ENCODE measurements around the gene RPUSD1. TPM values are rescaled to one million over a fixed set of nuclear protein-coding genes. Genes with fewer than 3 reads are reported as not detected.
A peak's percentile ranks its signal among the peaks of the same experiment; 100 is the strongest.

Gene RPUSD1
- total and polyA plus RNA-seq, 2 donors (not counting 1 experiment from before 2014, with no cell fraction given): 8.2 to 16.2 TPM

DNA sequence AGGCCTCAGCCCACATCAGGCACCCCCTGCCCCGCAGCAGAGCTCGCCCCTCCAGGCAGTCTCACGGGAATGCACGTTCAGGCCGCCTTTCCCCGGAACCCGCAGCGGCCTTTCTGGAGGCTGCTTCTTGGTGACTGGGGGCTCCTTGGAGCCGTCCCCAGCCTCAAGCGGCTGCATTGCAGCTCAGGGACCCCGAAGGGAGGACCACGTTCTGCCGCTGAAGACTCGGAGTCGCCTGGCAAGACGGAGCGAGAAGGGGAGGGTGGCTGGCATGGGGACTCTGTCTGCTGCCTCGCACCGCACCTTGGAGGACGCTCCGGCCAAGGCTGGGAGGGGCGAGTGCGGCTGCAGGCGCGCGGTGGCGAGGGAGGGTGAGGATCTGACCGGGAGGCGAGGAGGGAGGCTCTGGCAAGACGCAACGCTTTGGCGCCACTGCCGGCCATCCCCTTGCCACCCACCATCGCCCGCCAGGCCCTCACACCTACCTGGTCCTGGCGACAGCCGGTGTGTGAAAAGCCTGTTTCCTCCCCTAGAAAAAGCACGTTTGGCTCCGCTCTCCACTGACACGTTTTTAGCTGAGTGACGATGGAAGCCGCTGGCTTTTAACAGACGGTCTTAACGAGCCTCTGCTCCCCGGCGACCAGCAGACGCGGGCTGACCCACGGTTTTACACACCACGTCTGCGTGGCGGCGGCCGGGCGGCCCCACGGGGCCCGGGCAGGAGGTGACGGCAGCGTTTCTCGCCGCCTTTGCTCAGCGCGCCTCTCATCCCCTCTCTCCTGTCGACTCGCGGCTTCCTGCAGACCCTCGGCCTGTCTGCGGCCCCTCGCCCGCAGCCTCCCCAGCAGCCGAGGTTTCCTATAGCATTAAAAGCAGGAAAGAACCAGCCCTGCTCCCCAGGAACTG lies 29.1 kb upstream of the RPUSD1 start:
- no peaks in the 10 kb centered on the region for H3K79me2 ChIP-seq (ENCODE audit: control insufficient read depth, insufficient read depth, low read length)
- peaks cover 3% of the 10 kb centered on the region for H3K9me3 ChIP-seq (ENCODE audit: control insufficient read depth, insufficient read depth, low read depth, low read length)
- no peak overlapping the region for H3K9ac ChIP-seq (ENCODE audit: insufficient read depth, low read length)
- H3K36me3 ChIP-seq (ENCODE audit: control insufficient read depth, insufficient read depth, low read length): no peaks in the 10 kb centered on the region
- no peak for DNase-seq (ENCODE audit: low read depth in 2 of 2)
- H3K4me2 ChIP-seq (ENCODE audit: extremely low read depth, insufficient read depth, low read length): no peak overlapping the region
- no peaks in the 10 kb centered on the region for H4K20me1 ChIP-seq (ENCODE audit: control insufficient read depth, extremely low read depth, insufficient read depth, low read length)
- no peak overlapping the region for H2AFZ ChIP-seq (ENCODE audit: low read length)
- no peaks in the 10 kb centered on the region for H3K4me1 ChIP-seq (ENCODE audit: control insufficient read depth, extremely low read depth, insufficient read depth, low read length)
- H3K27ac ChIP-seq (ENCODE audit: insufficient read depth, low read length): no peak overlapping the region
- H3K27me3 ChIP-seq (ENCODE audit: control insufficient read depth, insufficient read depth, low read length): no peaks in the 10 kb centered on the region
- H3K4me3 ChIP-seq (replicated peaks in 1 of 4; ENCODE audit: control extremely low read depth in 1 of 4, insufficient read depth in 1 of 4, low read depth in 3 of 4, low read length in 4 of 4): no peak overlapping the region
- TF ChIP-seq CTCF (conservative IDR thresholded peaks at IDR 0.05 in 1 of 2, IDR thresholded peaks at IDR 0.05 in 1 of 2; ENCODE audit: low read depth in 1 of 2, low read length in 2 of 2): no peak
- no peak for TF ChIP-seq EZH2 (IDR thresholded peaks at IDR 0.05; ENCODE audit: low read length, missing control alignments)

GRCh38 chr16:815861-816260 lies 27.7 kb upstream of the RPUSD1 start:
- TF ChIP-seq CTCF (conservative IDR thresholded peaks at IDR 0.05 in 1 of 2, IDR thresholded peaks at IDR 0.05 in 1 of 2; ENCODE audit: low read depth in 1 of 2, low read length in 2 of 2): no peak
- no peak for TF ChIP-seq EZH2 (IDR thresholded peaks at IDR 0.05; ENCODE audit: low read length, missing control alignments)
- Histone ChIP-seq H4K20me1 (ENCODE audit: control insufficient read depth, extremely low read depth, insufficient read depth, low read length) (no peaks in the 10 kb centered on the region), H3K27me3 (ENCODE audit: control insufficient read depth, insufficient read depth, low read length) (no peaks in the 10 kb centered on the region), H3K36me3 (ENCODE audit: control insufficient read depth, insufficient read depth, low read length) (no peaks in the 10 kb centered on the region), H3K4me2 (ENCODE audit: extremely low read depth, insufficient read depth, low read length) (no peak overlapping the region), H3K9ac (ENCODE audit: insufficient read depth, low read length) (no peak overlapping the region), H3K9me3 (ENCODE audit: control insufficient read depth, insufficient read depth, low read depth, low read length) (peaks cover 3% of the 10 kb centered on the region), H3K4me1 (ENCODE audit: control insufficient read depth, extremely low read depth, insufficient read depth, low read length) (no peaks in the 10 kb centered on the region), H2AFZ (ENCODE audit: low read length) (no peak overlapping the region), H3K27ac (ENCODE audit: insufficient read depth, low read length) (no peak overlapping the region), H3K79me2 (ENCODE audit: control insufficient read depth, insufficient read depth, low read length) (no peaks in the 10 kb centered on the region), H3K4me3 (replicated peaks in 1 of 4; ENCODE audit: control extremely low read depth in 1 of 4, insufficient read depth in 1 of 4, low read depth in 3 of 4, low read length in 4 of 4) (no peak overlapping the region)
- no peak for DNase-seq (ENCODE audit: low read depth in 2 of 2)

DNA sequence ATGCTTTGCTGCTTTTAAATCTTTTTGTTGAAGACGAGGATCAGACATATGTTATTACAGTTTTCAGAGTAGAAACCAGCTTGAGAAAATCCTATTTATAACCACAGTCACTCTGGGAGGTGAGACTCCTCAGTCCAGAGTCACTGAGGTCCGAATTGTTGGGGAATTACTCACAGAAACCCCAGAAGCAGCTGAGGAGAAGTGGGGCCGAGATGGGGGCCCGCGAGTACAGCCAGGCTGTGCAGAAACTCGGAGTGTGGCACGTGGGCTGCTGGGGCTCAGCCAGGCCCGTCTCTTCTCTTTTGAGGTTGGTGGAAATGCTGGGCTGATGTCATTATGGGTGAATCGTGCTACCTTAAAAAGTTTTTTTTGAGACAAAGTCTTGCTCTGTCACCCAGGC lies 26.8 kb upstream of the RPUSD1 start:
- H3K4me1 ChIP-seq (ENCODE audit: control insufficient read depth, extremely low read depth, insufficient read depth, low read length): no peaks in the 10 kb centered on the region
- H3K4me2 ChIP-seq (ENCODE audit: extremely low read depth, insufficient read depth, low read length): no peak overlapping the region
- no peaks in the 10 kb centered on the region for H3K36me3 ChIP-seq (ENCODE audit: control insufficient read depth, insufficient read depth, low read length)
- no peaks in the 10 kb centered on the region for H4K20me1 ChIP-seq (ENCODE audit: control insufficient read depth, extremely low read depth, insufficient read depth, low read length)
- no peaks in the 10 kb centered on the region for H3K27me3 ChIP-seq (ENCODE audit: control insufficient read depth, insufficient read depth, low read length)
- no peak overlapping the region for H3K9ac ChIP-seq (ENCODE audit: insufficient read depth, low read length)
- peaks cover 3% of the 10 kb centered on the region for H3K9me3 ChIP-seq (ENCODE audit: control insufficient read depth, insufficient read depth, low read depth, low read length)
- TF ChIP-seq CTCF (conservative IDR thresholded peaks at IDR 0.05 in 1 of 2, IDR thresholded peaks at IDR 0.05 in 1 of 2; ENCODE audit: low read depth in 1 of 2, low read length in 2 of 2) (no peak), EZH2 (IDR thresholded peaks at IDR 0.05; ENCODE audit: low read length, missing control alignments) (no peak)
- H3K79me2 ChIP-seq (ENCODE audit: control insufficient read depth, insufficient read depth, low read length): no peaks in the 10 kb centered on the region
- peak; percentile 31 to 71 for DNase-seq (ENCODE audit: low read depth in 2 of 2)
- H2AFZ ChIP-seq (ENCODE audit: low read length): no peak overlapping the region
- H3K27ac ChIP-seq (ENCODE audit: insufficient read depth, low read length): no peak overlapping the region
- H3K4me3 ChIP-seq (replicated peaks in 1 of 4; ENCODE audit: control extremely low read depth in 1 of 4, insufficient read depth in 1 of 4, low read depth in 3 of 4, low read length in 4 of 4): no peak overlapping the region

All from fibroblast of lung (primary cell).